ENCODE results near the gene RGPD3.
"Not testable (repeated sequence)": the region's sequence is repeated elsewhere in the genome, so short reads cannot be mapped to it uniquely, and the experiment has no call there.

Gene RGPD3

DNA sequence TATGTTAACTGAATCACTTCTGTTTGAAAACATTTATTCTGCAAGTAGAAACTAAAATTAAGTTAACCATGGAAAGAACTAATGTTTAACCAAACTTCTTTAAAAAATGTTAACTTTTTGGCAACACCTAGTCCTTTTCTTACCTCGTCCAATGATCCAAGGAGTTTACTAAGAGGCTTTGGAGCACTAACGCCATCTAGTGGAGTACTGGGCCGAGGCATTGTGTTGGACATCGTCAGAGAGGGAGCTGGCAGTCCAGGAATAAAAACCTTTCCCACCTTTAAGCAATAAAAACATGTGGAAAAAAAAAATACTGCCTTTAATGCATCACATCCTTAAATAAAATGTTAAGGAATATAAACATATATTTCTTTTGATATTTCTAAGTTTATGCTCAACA, 2.4 kb upstream of the RGPD3 start:
- H3K27ac ChIP-seq; H3K4me3 ChIP-seq (ENCODE audit: low read depth, low read length); H3K36me3 ChIP-seq (replicated peaks); in situ Hi-C loops (cut with HindIII; ENCODE audit: low pct_ligation_motif_present, low sequenced_read_pairs); H3K27me3 ChIP-seq (replicated peaks): not testable (repeated sequence)
- TF ChIP-seq CTCF (IDR thresholded peaks at IDR 0.05; ENCODE audit: low read depth, low read length, missing control alignments), result peak; percentile 26
- DNase-seq, result peak; percentile 66

DNA sequence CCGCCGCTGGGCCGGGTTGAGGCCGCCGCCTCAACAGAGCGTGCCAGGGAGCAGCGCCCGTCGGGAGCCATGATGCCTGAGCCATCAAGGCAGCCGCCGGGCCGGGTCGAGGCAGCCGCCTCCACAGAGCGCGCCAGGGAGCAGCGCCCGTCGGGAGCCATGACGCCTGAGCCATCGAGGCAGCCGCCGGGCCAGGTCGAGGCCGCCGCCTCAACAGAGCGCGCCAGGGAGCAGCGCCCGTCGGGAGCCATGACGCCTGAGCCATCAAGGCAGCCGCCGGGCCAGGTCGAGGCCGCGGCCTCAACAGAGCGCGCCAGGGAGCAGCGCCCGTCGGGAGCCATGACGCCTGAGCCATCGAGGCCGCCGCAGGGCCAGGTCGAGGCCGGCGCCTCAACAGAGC, 697 bp downstream of the RGPD3 start:
- DNase-seq; H3K4me3 ChIP-seq (ENCODE audit: low read depth, low read length); H3K27me3 ChIP-seq (replicated peaks); H3K36me3 ChIP-seq (replicated peaks); in situ Hi-C loops (cut with HindIII; ENCODE audit: low pct_ligation_motif_present, low sequenced_read_pairs); H3K27ac ChIP-seq: not testable (repeated sequence)

- H3K36me3 ChIP-seq (replicated peaks); DNase-seq; H3K27me3 ChIP-seq (replicated peaks); in situ Hi-C loops (cut with HindIII; ENCODE audit: low pct_ligation_motif_present, low sequenced_read_pairs); H3K4me3 ChIP-seq (ENCODE audit: low read depth, low read length); H3K27ac ChIP-seq: not testable (repeated sequence)
Observed at GRCh38 chr2:106461882-106462281, 6.3 kb downstream of the RGPD3 start.

DNA sequence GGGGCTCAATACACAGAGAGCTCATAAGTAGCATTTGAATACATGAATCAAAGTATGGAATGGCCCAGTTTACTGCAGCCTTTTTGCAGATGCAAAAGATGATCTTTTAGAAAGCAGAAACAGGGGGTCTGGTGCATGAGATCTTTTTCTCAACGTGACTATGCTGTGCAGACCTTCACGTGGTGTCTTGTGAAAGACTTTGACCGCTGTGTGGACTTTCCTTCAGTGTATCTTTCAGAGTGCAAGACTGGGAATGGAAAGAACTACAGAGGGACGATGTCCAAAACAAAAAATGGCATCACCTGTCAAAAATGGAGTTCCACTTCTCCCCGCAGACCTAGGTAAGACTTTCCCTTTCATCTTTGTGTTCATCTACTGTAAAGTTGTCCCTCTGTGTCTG, 77.5 kb downstream of the RGPD3 start:
- H3K36me3 ChIP-seq (replicated peaks); H3K27ac ChIP-seq; H3K4me3 ChIP-seq (ENCODE audit: low read depth, low read length); H3K27me3 ChIP-seq (replicated peaks); DNase-seq; in situ Hi-C loops (cut with HindIII; ENCODE audit: low pct_ligation_motif_present, low sequenced_read_pairs): not testable (repeated sequence)

GRCh38 chr2:106388814-106389410, 79.3 kb downstream of the RGPD3 start:
- in situ Hi-C loops (cut with HindIII; ENCODE audit: low pct_ligation_motif_present, low sequenced_read_pairs); H3K27me3 ChIP-seq (replicated peaks); DNase-seq; H3K4me3 ChIP-seq (ENCODE audit: low read depth, low read length); H3K27ac ChIP-seq; H3K36me3 ChIP-seq (replicated peaks): not testable (repeated sequence)

DNA sequence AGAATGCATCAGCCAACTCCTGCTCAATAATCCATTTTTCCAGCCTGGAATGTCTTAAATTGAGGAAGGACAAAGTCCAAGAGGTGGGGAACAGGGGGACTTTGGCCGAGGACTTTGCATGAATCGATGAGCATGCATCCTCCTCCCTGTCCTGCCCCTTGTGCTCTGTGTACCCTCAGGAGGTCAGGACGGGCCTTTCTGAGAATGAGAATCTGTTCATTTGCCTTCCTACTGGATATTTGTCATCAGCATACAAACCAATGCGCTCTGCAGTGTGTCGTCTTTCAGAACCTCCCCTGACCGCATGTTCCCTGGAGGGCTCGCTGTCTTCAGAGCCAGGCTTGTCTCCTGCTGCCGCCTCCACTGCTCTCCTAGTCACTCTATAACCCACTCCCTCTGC, 83.7 kb downstream of the RGPD3 start:
- DNase-seq; H3K4me3 ChIP-seq (ENCODE audit: low read depth, low read length); in situ Hi-C loops (cut with HindIII; ENCODE audit: low pct_ligation_motif_present, low sequenced_read_pairs); H3K27ac ChIP-seq; H3K36me3 ChIP-seq (replicated peaks); H3K27me3 ChIP-seq (replicated peaks): not testable (repeated sequence)

DNA sequence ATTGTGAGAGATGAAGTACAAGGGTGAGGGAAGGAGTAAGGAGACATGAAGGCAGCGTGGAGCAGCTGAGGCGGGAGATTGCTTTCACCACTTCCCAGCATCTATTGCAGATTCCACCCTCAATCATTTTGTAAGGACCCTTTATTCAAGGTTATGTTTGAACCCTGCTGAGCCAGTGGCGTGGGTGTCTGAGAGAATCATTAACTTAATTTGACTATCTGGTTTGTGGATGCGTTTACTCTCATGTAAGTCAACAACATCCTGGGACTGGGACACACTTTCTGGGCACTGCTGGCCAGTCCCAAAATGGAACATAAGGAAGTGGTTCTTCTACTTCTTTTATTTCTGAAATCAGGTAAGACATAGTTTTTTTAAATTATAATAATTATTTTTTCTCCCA, 86.3 kb downstream of the RGPD3 start:
- in situ Hi-C loops (cut with HindIII; ENCODE audit: low pct_ligation_motif_present, low sequenced_read_pairs); H3K27ac ChIP-seq; H3K36me3 ChIP-seq (replicated peaks); H3K27me3 ChIP-seq (replicated peaks); DNase-seq; H3K4me3 ChIP-seq (ENCODE audit: low read depth, low read length): not testable (repeated sequence)

DNA sequence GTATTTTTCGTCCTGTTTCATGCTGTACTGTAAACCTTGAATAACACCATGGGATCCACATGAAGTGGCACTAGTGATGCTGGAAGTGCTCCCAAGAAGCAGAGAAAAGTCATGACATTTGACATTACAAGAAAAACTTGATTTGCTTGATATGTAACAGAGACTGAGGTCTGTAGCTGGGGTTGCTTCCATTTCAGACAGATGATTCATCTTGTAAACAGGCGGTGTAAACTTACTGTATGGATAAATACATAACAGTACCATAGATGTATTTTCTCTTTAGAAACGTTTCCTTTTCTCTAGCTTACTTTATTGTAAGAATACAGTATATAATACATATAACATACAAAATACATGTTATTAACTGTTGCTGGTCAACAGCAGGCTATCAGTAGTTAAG, 88.6 kb downstream of the RGPD3 start:
- H3K27ac ChIP-seq; DNase-seq; H3K27me3 ChIP-seq (replicated peaks); in situ Hi-C loops (cut with HindIII; ENCODE audit: low pct_ligation_motif_present, low sequenced_read_pairs); H3K36me3 ChIP-seq (replicated peaks); H3K4me3 ChIP-seq (ENCODE audit: low read depth, low read length): not testable (repeated sequence)

- H3K27ac ChIP-seq; DNase-seq; H3K36me3 ChIP-seq (replicated peaks); H3K4me3 ChIP-seq (ENCODE audit: low read depth, low read length); in situ Hi-C loops (cut with HindIII; ENCODE audit: low pct_ligation_motif_present, low sequenced_read_pairs); H3K27me3 ChIP-seq (replicated peaks): not testable (repeated sequence)
Observed at GRCh38 chr2:106369182-106369581, 99.0 kb downstream of the RGPD3 start.

DNA sequence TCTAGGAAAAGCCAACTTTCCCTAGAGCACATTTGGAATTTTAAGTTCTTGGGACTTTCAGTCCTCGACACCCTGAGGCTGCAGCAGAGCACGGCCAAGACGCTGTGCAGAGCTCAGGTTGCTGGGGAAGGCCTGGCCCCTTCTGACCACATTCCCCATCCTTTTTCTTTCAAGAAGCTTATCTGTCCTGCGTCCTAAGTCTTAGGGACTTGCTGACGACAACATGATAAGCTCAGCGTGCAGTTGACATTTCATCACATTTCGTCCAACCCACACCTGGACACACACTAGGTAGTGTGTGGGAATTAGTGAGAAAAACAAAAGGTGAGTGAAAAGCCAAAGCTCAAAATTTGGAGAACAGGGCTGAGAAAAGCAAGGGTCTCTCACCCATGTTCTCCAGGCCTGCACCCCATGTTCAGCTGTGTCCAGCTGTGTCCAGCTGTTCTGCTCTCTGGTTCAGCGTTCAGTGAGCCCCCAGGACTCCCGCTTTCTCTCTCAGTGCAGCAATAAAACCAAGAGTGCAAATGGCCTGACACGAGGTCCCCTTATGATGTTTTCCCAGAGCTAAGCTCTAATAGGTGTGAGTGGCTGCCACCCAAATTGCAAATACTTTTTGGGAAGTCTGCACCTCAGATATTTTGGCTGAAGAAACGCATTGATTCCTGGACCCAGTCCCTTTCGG, 101.9 kb downstream of the RGPD3 start:
- DNase-seq, result no peak
- TF ChIP-seq CTCF (IDR thresholded peaks at IDR 0.05; ENCODE audit: low read depth, low read length, missing control alignments), result no peak
- Histone ChIP-seq H3K27ac (no peak overlapping the region), H3K36me3 (replicated peaks) (no peaks in the 10 kb centered on the region), H3K27me3 (replicated peaks) (no peaks in the 10 kb centered on the region), H3K4me3 (ENCODE audit: low read depth, low read length) (no peak overlapping the region)
- in situ Hi-C loops (cut with HindIII; ENCODE audit: low pct_ligation_motif_present, low sequenced_read_pairs), result no loop called here
